Measurements from ENCODE around the gene SYT1. TPM values are rescaled to one million over a fixed set of nuclear protein-coding genes. Genes with fewer than 3 reads are reported as not detected.

The SYT1 gene
- total RNA-seq, 1 experiment from 2014 or later: 44.9 TPM

DNA sequence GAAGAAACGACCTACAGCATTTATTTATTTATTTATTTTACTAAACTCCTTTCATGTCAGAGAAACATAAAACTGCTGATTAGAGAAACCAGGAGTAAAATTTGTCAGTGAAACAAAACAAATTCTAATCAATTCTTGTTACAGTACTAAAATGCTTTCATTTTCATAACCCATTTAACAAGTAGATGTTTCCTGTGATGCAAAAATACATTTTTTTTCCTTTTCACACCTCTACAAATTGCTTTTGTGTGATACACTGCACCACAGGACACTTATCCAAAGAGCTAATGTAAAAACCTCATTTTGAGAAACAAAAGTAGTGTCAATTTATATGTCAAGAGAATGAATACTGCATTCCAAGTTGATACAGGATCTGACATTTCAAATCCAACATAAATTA, 155.1 kb downstream of the SYT1 start (continued):
- TF ChIP-seq REST (IDR thresholded peaks at IDR 0.05; ENCODE audit: low read depth) (no peak), EZH2 (IDR thresholded peaks at IDR 0.05) (no peak), CEBPB (IDR thresholded peaks at IDR 0.05; ENCODE audit: low read depth) (no peak)

DNA sequence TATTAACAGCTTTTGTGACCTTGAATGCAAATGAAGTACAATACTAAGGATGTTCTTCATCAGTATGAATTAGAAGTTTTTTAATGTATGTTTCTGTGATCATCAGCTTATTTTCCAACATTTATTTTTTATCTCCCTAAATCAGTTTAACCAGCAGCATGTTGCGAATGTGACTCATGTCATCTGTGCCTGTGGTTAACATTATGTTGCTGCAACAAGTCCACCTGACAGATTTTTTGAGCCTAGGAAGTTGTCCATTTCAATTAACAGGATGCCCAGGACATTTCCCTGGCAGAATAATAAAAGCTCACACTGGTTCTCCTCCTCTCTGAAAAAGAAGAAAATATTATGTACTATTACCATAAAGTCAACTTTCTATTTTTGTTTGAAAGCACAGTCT, 155.5 kb downstream of the SYT1 start:
- Histone ChIP-seq H4K20me1 (ENCODE audit: insufficient read depth) (no peaks in the 10 kb centered on the region), H3K9ac (ENCODE audit: low read length) (no peak overlapping the region), H3K27me3 (ENCODE audit: insufficient read depth, low read length) (no peaks in the 10 kb centered on the region), H3K4me2 (ENCODE audit: low read length) (no peak overlapping the region), H3K36me3 (ENCODE audit: control insufficient read depth in 1 of 2, insufficient read depth in 2 of 2, low read length in 2 of 2) (no peaks in the 10 kb centered on the region), H3K4me1 (ENCODE audit: control insufficient read depth in 1 of 2, insufficient read depth in 2 of 2, low read length in 2 of 2) (no peaks in the 10 kb centered on the region), H3K79me2 (ENCODE audit: insufficient read depth, low read length) (no peaks in the 10 kb centered on the region), H2AFZ (ENCODE audit: low read depth, low read length, poor library complexity, severe bottlenecking) (no peak overlapping the region), H3K9me2 (ENCODE audit: insufficient read depth) (no peaks in the 10 kb centered on the region), H3K27ac (ENCODE audit: low read depth, low read length) (no peak overlapping the region), H3K4me3 (replicated peaks in 1 of 2; ENCODE audit: low read depth in 1 of 2, low read length in 2 of 2) (no peak overlapping the region), H3K9me3 (ENCODE audit: control insufficient read depth in 1 of 2, insufficient read depth in 1 of 2, low read depth in 1 of 2, low read length in 2 of 2) (no peaks in the 10 kb centered on the region)
- DNase-seq (ENCODE audit: low read depth, low spot score) (no peak), ATAC-seq (no peak)
- TF ChIP-seq ATF3 (IDR thresholded peaks at IDR 0.05) (no peak), SRF (IDR thresholded peaks at IDR 0.05; ENCODE audit: low read depth) (no peak), ZFX (IDR thresholded peaks at IDR 0.05) (no peak), POLR2AphosphoS5 (IDR thresholded peaks at IDR 0.05; ENCODE audit: low read depth, low read length) (no peak), ELF1 (IDR thresholded peaks at IDR 0.05; ENCODE audit: borderline replicate concordance, low read depth) (no peak), CBX3 (IDR thresholded peaks at IDR 0.05; ENCODE audit: low read depth) (no peak), JUND (IDR thresholded peaks at IDR 0.05) (no peak), YY1 (IDR thresholded peaks at IDR 0.05; ENCODE audit: extremely low read depth, insufficient replicate concordance, low read depth, low read length) (no peak), CEBPB (IDR thresholded peaks at IDR 0.05; ENCODE audit: low read depth) (no peak), SP1 (IDR thresholded peaks at IDR 0.05; ENCODE audit: low read depth) (no peak), EZH2 (IDR thresholded peaks at IDR 0.05) (no peak), TCF7L2 (IDR thresholded peaks at IDR 0.05; ENCODE audit: borderline replicate concordance, extremely low read depth, insufficient read depth, insufficient read length) (no peak), EGR1 (IDR thresholded peaks at IDR 0.05; ENCODE audit: low read depth) (no peak), EZH2phosphoT487 (IDR thresholded peaks at IDR 0.05; ENCODE audit: borderline replicate concordance) (no peak)
- TF ChIP-seq, protein P1, sequence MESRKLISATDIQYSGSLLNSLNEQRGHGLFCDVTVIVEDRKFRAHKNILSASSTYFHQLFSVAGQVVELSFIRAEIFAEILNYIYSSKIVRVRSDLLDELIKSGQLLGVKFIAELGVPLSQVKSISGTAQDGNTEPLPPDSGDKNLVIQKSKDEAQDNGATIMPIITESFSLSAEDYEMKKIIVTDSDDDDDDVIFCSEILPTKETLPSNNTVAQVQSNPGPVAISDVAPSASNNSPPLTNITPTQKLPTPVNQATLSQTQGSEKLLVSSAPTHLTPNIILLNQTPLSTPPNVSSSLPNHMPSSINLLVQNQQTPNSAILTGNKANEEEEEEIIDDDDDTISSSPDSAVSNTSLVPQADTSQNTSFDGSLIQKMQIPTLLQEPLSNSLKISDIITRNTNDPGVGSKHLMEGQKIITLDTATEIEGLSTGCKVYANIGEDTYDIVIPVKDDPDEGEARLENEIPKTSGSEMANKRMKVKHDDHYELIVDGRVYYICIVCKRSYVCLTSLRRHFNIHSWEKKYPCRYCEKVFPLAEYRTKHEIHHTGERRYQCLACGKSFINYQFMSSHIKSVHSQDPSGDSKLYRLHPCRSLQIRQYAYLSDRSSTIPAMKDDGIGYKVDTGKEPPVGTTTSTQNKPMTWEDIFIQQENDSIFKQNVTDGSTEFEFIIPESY (IDR thresholded peaks at IDR 0.05; ENCODE audit: extremely low read depth, insufficient replicate concordance, low read length): no peak
- TF ChIP-seq, protein P2, sequence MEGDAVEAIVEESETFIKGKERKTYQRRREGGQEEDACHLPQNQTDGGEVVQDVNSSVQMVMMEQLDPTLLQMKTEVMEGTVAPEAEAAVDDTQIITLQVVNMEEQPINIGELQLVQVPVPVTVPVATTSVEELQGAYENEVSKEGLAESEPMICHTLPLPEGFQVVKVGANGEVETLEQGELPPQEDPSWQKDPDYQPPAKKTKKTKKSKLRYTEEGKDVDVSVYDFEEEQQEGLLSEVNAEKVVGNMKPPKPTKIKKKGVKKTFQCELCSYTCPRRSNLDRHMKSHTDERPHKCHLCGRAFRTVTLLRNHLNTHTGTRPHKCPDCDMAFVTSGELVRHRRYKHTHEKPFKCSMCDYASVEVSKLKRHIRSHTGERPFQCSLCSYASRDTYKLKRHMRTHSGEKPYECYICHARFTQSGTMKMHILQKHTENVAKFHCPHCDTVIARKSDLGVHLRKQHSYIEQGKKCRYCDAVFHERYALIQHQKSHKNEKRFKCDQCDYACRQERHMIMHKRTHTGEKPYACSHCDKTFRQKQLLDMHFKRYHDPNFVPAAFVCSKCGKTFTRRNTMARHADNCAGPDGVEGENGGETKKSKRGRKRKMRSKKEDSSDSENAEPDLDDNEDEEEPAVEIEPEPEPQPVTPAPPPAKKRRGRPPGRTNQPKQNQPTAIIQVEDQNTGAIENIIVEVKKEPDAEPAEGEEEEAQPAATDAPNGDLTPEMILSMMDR (IDR thresholded peaks at IDR 0.05 in 2 of 3, conservative IDR thresholded peaks at IDR 0.05 in 1 of 3; ENCODE audit: borderline replicate concordance in 1 of 3, insufficient read depth in 1 of 3, low read depth in 2 of 3, low read length in 2 of 3): no peak
- intact Hi-C loops (cut with micrococcal nuclease): no loop called here
- CTCF ChIA-PET: no interaction called here
- no TSS peak for BruUV-seq (replicated peaks)
- RAD21 ChIA-PET (ENCODE audit: low non-redundant PET in 1 of 2, low total read pairs in 2 of 2, uncharacterized antibody in 2 of 2, unreplicated experiment in 2 of 2): no interaction called here
- POLR2A ChIA-PET: no interaction called here

All from HCT116 (cell line).